ENCODE measurements around the gene ICE1.

DNA sequence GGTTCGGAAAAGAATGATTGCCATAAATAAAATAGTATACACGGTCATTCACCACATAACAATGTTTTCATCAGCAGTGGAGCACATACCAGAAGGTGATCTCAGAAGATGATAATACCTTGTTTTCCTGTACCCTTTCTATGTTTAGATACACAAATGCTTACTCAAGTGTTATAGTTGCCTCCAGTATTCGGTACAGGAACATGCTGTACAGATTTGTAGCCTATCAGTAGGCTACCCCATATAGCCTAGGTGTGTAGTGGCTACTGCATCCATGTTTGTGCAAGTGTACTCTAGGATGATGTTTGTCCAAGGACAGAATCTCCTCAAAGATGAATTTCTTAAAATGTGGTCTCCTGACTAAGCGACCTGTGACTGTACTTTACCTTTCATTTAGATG, 59.2 kb downstream of the ICE1 start:
- TF ChIP-seq, protein P1, sequence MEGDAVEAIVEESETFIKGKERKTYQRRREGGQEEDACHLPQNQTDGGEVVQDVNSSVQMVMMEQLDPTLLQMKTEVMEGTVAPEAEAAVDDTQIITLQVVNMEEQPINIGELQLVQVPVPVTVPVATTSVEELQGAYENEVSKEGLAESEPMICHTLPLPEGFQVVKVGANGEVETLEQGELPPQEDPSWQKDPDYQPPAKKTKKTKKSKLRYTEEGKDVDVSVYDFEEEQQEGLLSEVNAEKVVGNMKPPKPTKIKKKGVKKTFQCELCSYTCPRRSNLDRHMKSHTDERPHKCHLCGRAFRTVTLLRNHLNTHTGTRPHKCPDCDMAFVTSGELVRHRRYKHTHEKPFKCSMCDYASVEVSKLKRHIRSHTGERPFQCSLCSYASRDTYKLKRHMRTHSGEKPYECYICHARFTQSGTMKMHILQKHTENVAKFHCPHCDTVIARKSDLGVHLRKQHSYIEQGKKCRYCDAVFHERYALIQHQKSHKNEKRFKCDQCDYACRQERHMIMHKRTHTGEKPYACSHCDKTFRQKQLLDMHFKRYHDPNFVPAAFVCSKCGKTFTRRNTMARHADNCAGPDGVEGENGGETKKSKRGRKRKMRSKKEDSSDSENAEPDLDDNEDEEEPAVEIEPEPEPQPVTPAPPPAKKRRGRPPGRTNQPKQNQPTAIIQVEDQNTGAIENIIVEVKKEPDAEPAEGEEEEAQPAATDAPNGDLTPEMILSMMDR (IDR thresholded peaks at IDR 0.05; ENCODE audit: borderline replicate concordance, extremely low read depth, low read length, poor library complexity, severe bottlenecking), result no peak
- no peak for TF ChIP-seq EZH2 (IDR thresholded peaks at IDR 0.05; ENCODE audit: borderline replicate concordance, low read depth, low read length, severe bottlenecking)
